IMR-90 (cell line): ENCODE data around the gene B4GALT7. TPM values are rescaled to one million over a fixed set of nuclear protein-coding genes. Genes with fewer than 3 reads are reported as not detected.

ENCODE experiments used
- ATAC-seq: fragments of 200-7000 bp; cut with Tn5 transposase; 2 replicates; pipeline ENCODE4 v1.9.1; 2020; ENCODE audit warnings: low read depth, mild to moderate bottlenecking, moderate library complexity
- BruUV-seq: library from RNA; stranded (reverse); fragments of 400-500 nt; replicated peaks from 2 replicates; lab custom pipeline; 2021; lab: Mats Ljungman, UMichigan
- CTCF ChIA-PET: fragments of 300-600 bp; formaldehyde crosslinking; extraction: SDS; loops from one replicate; lab custom pipeline; 2021; ENCODE audit warnings: antibody characterized with exemption; lab: Yijun Ruan, JAX
- POLR2A ChIA-PET: fragments of 300-600 bp; sonication (Branson Sonifier 250); formaldehyde crosslinking; loops from one replicate; lab custom pipeline; 2022; ENCODE audit warnings: antibody characterized with exemption; ENCODE audit not compliant: unreplicated experiment; lab: Charles Lee
- DNase-seq: peaks from one replicate; pipeline ENCODE4 v3.0.0; 2013
- H2AFZ ChIP-seq: replicated peaks from 2 replicates; pipeline ENCODE3; 2013; ENCODE audit warnings: low read length, mild to moderate bottlenecking; ENCODE audit not compliant: poor library complexity
- H2AK5ac ChIP-seq: 2 replicates; pipeline ENCODE4 v1.6.1; 2013; ENCODE audit warnings: low read depth, low read length, inconsistent platforms
- H2AK9ac ChIP-seq: replicated peaks from 2 replicates; pipeline ENCODE3; 2013; ENCODE audit warnings: mild to moderate bottlenecking, low read depth, low read length, moderate library complexity; ENCODE audit not compliant: poor library complexity
- H2BK120ac ChIP-seq: 2 replicates; pipeline ENCODE4 v1.6.1; 2013; ENCODE audit warnings: low read depth, low read length, inconsistent platforms
- H2BK15ac ChIP-seq: 3 replicates; pipeline ENCODE4 v1.6.1; 2013; ENCODE audit warnings: low read depth, low read length, inconsistent platforms
- H2BK20ac ChIP-seq: 2 replicates; pipeline ENCODE4 v1.6.1; 2013; ENCODE audit warnings: low read depth, mild to moderate bottlenecking, inconsistent platforms, low read length, moderate library complexity
- H2BK5ac ChIP-seq: 2 replicates; pipeline ENCODE4 v1.6.1; 2013; ENCODE audit warnings: mild to moderate bottlenecking, low read depth, low read length, inconsistent platforms; ENCODE audit not compliant: poor library complexity, severe bottlenecking
- H3K14ac ChIP-seq: replicated peaks from 2 replicates; pipeline ENCODE4 v1.6.1; 2013; ENCODE audit warnings: low read depth, low read length, inconsistent platforms
- H3K18ac ChIP-seq: 2 replicates; pipeline ENCODE4 v1.6.1; 2013; ENCODE audit warnings: low read depth, low read length, control low read depth
- H3K23ac ChIP-seq: 2 replicates; pipeline ENCODE4 v1.6.1; 2013; ENCODE audit warnings: low read depth, low read length, inconsistent platforms
- H3K27ac ChIP-seq: 2 replicates; pipeline ENCODE4 v1.5.1; 2013; ENCODE audit warnings: mild to moderate bottlenecking, control low read depth, low read length; ENCODE audit not compliant: insufficient read depth
- H3K27me3 ChIP-seq: 2 replicates; pipeline ENCODE4 v1.6.1; 2013; ENCODE audit warnings: low read length; ENCODE audit not compliant: control insufficient read depth, insufficient read depth
- H3K36me3 ChIP-seq: 2 replicates; pipeline ENCODE4 v1.6.1; 2013; ENCODE audit warnings: low read length, mixed read lengths; ENCODE audit not compliant: control insufficient read depth, insufficient read depth
- H3K4ac ChIP-seq: 2 replicates; pipeline ENCODE4 v1.6.1; 2013; ENCODE audit warnings: low read depth, low read length, inconsistent platforms
- H3K4me1 ChIP-seq: 2 replicates; pipeline ENCODE4 v1.6.1; 2013; ENCODE audit warnings: low read length, mixed read lengths; ENCODE audit not compliant: control insufficient read depth, insufficient read depth
- H3K4me2 ChIP-seq: 2 replicates; pipeline ENCODE4 v1.6.1; 2013; ENCODE audit warnings: low read depth, mild to moderate bottlenecking, control low read depth, low read length, moderate library complexity
- H3K4me3 ChIP-seq: 2 replicates; pipeline ENCODE4 v1.5.1; 2013; ENCODE audit warnings: low read depth, mild to moderate bottlenecking, control low read depth, low read length, moderate library complexity; ENCODE audit not compliant: insufficient read depth
- H3K56ac ChIP-seq: 2 replicates; pipeline ENCODE4 v1.6.1; 2013; ENCODE audit warnings: low read length, inconsistent platforms; ENCODE audit not compliant: insufficient read depth; ENCODE audit errors: extremely low read depth
- H3K79me1 ChIP-seq, 2 experiments: 2 replicates each; pipeline ENCODE4 v1.6.1; 2013; ENCODE audit warnings: low read length in 2 of 2, inconsistent platforms in 1 of 2, low read depth in 1 of 2
- H3K9ac ChIP-seq: 2 replicates; pipeline ENCODE4 v1.6.1; 2013; ENCODE audit warnings: low read depth, low read length, control low read depth
- H3K9me1 ChIP-seq: 2 replicates; pipeline ENCODE4 v1.6.1; 2013; ENCODE audit warnings: low read length, inconsistent platforms; ENCODE audit not compliant: insufficient read depth
- H3K9me3 ChIP-seq: 2 replicates; pipeline ENCODE4 v1.6.1; 2013; ENCODE audit warnings: low read length; ENCODE audit not compliant: control insufficient read depth, insufficient read depth
- H4K20me1 ChIP-seq: 2 replicates; pipeline ENCODE4 v1.6.1; 2013; ENCODE audit warnings: low read length, inconsistent platforms; ENCODE audit not compliant: insufficient read depth
- H4K5ac ChIP-seq: 2 replicates; pipeline ENCODE4 v1.6.1; 2013; ENCODE audit warnings: mild to moderate bottlenecking, low read depth, low read length, control low read depth
- H4K8ac ChIP-seq, 2 experiments: 2 replicates each; pipeline ENCODE4 v1.6.1; 2013; ENCODE audit warnings: low read depth in 2 of 2, low read length in 2 of 2, control low read depth in 1 of 2, inconsistent platforms in 1 of 2
- H4K91ac ChIP-seq: 2 replicates; pipeline ENCODE4 v1.6.1; 2013; ENCODE audit warnings: low read depth, low read length, inconsistent platforms; ENCODE audit not compliant: insufficient read depth
- BHLHE40 ChIP-seq: fragments of 150-350 bp; IDR thresholded peaks from 2 replicates; pipeline ENCODE4 v1.6.1; 2016; ENCODE audit warnings: mild to moderate bottlenecking, low read depth, low read length
- ELK1 ChIP-seq: fragments of 150-350 bp; IDR thresholded peaks from 2 replicates; pipeline ENCODE4 v1.6.1; 2016; ENCODE audit warnings: low read depth, mild to moderate bottlenecking, low read length, moderate library complexity, borderline replicate concordance
- USF2 ChIP-seq: fragments of 150-350 bp; IDR thresholded peaks from 2 replicates; pipeline ENCODE4 v1.6.1; 2017; ENCODE audit warnings: mild to moderate bottlenecking, antibody characterized with exemption, low read length, low read depth
- WGBS, 2 experiments: methylation state at CpG; one replicate each; pipeline versions ENCODE4 v1.1.5 to v1.1.7; 2013; ENCODE audit warnings: missing lambda C conversion rate in 2 of 2; ENCODE audit not compliant: insufficient read length in 1 of 2; ENCODE audit errors: extremely low coverage in 2 of 2; 5-methylcytosine and 5-hydroxymethylcytosine counted together
- dilution Hi-C: fragments of 300-500 bp; cut with HindIII; formaldehyde crosslinking; loops from one replicate; pipeline ENCODE4 v1.14.3; 2018; ENCODE audit warnings: low sequenced_read_pairs; ENCODE audit not compliant: unreplicated experiment
- in situ Hi-C: fragments of 300-500 bp; cut with MboI; formaldehyde crosslinking; loops from 3 replicates; pipeline ENCODE4 v1.14.3; 2019; ENCODE audit warnings: low sequenced_read_pairs, inconsistent platforms, mixed read lengths
- intact Hi-C: fragments of 100-400 bp; cut with micrococcal nuclease; formaldehyde crosslinking; loops from 2 replicates; pipeline ENCODE4 v1.10.0; 2022
- polyA plus RNA-seq, 3 experiments: library from polyadenylated mRNA; depleted of rRNA; stranded (reverse); fragments of >200 nt; gene quantifications; 2 replicates each; pipeline ENCODE4 v1.2.3, GENCODE V29; 2012; ENCODE audit warnings: low replicate concordance in 1 of 3
- total RNA-seq: library from RNA; depleted of rRNA; stranded (reverse); fragments of >200 nt; gene quantifications from 2 replicates; pipeline ENCODE4 v1.2.3, GENCODE V29; 2012

B4GALT7 gene
- total and polyA plus RNA-seq, 2 of the 4 experiments (the other 2 are of a cell fraction), result 29.2 to 79.6 TPM

- ChIA-PET CTCF (interaction anchor here (1.1 kb wide), 1 partner anchor 11 kb away, joined by 3 read pairs; no protein-coding TSS in a partner anchor), POLR2A (no interaction called here)
- Histone ChIP-seq H3K79me1 (peaks cover 24 to 55% of the 10 kb centered on the region in 2 experiments), H3K56ac (no peak overlapping the region), H2AFZ (no peak overlapping the region), H3K36me3 (peaks cover 35% of the 10 kb centered on the region), H3K4me1 (peaks cover 5% of the 10 kb centered on the region), H4K91ac (no peak overlapping the region), H3K9me1 (peaks cover 20% of the 10 kb centered on the region), H2AK5ac (no peak overlapping the region), H3K9me3 (no peaks in the 10 kb centered on the region), H2BK15ac (no peak overlapping the region), H4K20me1 (peaks cover 8% of the 10 kb centered on the region; the same call in 1 of the 2 replicates), H3K9ac (no peak overlapping the region), H3K14ac (no peak overlapping the region), H3K4me2 (no peak overlapping the region), H3K18ac (no peak overlapping the region), H3K27ac (no peak overlapping the region), H3K4me3 (no peak overlapping the region), H3K4ac (no peak overlapping the region), H3K23ac (no peak overlapping the region), H3K27me3 (no peaks in the 10 kb centered on the region), H2BK120ac (no peak overlapping the region), H2BK20ac (no peak overlapping the region), H2AK9ac (no peak overlapping the region), H4K5ac (no peak overlapping the region), H2BK5ac (no peak overlapping the region), H4K8ac (no peak overlapping the region)
- ATAC-seq (no peak), DNase-seq (no peak)
- intact Hi-C loops, result no loop called here
- BruUV-seq, result no TSS peak
- TF ChIP-seq ELK1 (no peak), USF2 (no peak), BHLHE40 (no peak)
- 100% methylated on average over 2 of the region's 2 CpGs; no CpG with 5 or more reads in 1 of the 2 experiments for WGBS, 2 experiments
- dilution Hi-C loops, result no loop called here
- in situ Hi-C loops, result no loop called here
These were observed 3.7 kb upstream of the B4GALT7 start for GRCh38 chr5:177595991-177596774.
